ENCODE data around the gene DMAC2.
A peak's percentile ranks its signal among the peaks of the same experiment; 100 is the strongest.
"Not testable (repeated sequence)": the region's sequence is repeated elsewhere in the genome, so short reads cannot be mapped to it uniquely, and the experiment has no call there.

The DMAC2 gene

DNA sequence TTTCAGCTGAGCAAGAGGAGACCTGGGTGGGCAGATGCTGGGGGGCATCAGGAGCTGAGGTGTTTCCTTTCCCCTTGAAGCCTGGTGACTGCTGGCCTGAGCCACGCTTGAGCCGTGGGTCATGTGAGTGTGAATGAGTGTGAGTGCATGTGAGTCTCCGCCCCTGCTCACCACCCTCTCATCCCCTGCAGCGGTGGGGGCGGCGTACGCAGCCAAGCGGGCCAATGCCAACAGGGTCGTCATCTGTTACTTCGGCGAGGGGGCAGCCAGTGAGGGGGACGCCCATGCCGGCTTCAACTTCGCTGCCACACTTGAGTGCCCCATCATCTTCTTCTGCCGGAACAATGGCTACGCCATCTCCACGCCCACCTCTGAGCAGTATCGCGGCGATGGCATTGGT lies 17.7 kb downstream of the DMAC2 start:
- DNase-seq, result no peak

DNA sequence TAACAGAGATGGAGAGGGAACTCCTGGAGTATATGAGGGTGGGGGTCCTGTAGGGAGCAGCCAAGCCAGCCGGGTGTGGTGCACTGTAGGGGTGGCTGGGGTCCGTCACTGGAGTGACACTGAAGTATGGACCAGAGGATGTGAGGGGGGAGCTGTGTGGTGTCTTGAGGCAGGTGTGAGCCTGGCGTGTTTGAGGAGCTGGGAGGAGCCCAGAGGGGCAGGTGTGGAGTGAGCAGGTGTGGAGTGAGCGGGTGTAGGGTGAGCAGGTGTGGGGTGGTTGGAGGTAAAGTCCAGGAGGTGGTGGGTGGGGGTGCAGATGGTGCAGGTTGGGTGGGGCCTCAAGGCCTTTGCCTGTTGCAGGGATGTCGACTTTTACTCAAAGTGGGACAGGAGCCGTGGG lies 18.4 kb downstream of the DMAC2 start:
- DNase-seq, result peak; percentile 49

DNA sequence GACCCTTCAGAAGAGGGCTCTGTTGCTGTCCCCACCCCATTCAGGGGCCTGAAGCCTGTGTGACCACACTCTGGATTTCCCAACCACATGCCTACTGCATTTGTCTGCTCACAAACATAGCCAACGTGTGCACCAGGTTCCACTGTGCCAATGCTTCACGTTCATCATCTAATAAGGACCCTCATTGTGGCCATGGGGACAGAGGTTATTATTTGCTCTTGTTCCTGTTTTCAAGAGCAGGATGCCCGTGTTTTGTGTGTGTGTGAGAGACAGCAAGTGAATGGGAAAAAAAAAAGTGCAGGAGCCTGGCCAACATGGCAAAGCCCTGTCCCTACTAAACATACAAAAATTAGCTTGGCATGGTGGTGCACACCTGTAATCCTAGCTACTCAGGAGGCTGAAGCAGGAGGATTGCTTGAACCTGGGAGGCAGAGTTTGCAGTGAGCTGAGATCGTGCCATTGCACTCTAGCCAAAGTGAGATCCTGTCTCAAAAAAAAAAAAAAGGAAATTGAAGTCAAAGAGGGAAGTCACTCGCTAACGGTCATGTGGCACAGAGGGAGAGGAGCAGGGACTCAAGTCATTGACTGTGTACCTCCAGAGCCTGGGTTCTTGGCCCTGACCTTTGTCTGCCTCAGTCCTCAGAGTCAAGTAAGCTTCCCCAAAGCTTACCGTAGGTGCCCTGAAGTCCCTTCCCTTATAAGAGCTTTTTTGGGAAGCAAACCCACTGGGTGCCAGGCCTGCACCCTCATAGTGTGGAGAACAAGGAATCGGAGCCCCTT lies 19.4 kb downstream of the DMAC2 start:
- DNase-seq, result no peak

DNA sequence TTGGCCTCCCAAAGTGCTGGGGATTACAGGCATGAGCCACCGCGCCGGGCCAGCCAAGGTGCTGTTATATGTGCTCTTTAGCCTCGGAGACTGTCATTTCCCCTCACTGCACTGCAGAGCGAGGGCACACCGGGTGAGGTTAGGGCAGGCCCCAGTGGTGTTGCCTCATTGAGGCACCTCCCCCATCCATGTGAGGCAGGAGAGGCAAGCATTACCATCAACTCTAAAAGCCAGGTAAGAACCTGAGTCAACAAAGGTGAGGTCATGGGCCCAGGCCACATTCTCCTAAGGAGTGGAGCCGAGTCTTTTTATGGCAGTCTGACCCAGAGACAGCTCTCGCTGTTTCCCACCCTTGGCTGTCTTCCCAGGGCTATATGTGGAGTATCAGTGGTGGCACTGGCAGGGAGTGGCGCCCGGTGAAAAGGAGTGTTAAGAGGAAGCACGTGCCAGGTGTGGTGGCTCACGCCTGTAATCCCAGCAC lies 23.5 kb downstream of the DMAC2 start:
- no peak for DNase-seq

DNA sequence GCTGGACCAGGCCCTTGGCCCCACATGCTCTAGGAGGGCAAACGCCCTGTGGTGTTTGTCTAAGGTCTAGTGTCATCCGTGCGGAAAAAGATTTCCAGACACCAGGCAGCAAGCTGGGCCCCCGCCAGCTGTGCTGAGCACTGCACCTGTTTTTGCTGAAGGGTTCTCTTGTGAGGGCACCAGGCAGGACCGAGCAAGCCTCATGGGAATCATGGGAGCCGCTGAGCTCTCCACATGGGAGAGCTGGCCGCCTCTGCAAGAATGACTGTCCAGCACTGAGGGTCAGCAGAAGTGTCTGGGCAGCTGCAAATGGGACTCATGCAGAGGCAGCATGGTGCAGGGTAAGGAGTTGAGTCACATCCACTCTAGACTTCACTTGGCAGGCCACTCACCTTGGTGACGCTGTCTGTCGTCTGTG lies 24.5 kb downstream of the DMAC2 start:
- DNase-seq, result peak; percentile 73

DNA sequence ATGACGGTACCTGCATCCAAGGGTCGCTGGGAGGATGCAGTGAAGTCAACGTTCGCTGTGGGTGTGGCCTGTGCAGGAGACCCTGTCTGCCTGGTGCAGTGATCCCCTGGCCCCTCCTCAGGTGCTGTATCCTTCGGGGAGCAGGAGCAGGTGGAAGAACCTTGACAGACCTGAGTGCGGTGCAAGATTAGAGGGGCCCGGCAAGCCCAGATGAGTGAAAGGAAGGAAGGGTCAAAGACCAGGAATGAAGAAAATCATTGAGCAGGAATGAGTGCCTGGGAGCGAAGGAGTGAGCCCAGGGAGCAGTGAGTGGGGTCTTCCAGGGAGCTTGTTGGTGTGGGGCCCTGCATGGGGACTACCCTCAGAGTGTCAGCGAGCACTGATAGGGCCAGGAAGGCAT lies 25.3 kb downstream of the DMAC2 start:
- DNase-seq, result no peak

DNA sequence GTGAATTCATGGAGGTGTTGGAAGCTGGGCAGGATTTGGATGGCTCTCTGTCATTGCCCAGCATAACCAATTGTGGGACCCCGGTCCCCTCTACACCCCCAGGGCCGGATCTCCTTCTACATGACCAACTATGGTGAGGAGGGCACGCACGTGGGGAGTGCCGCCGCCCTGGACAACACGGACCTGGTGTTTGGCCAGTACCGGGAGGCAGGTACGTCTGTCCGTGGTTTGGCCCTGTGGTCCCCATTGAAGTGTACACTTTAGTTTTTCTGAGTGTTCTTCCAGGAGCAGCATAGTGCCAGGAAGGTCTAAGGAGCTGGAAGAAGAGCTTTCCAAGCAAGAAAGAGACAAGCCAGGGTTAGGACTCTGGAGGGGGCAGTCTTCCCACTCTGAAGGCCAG lies 25.8 kb downstream of the DMAC2 start:
- DNase-seq, result no peak

DNA sequence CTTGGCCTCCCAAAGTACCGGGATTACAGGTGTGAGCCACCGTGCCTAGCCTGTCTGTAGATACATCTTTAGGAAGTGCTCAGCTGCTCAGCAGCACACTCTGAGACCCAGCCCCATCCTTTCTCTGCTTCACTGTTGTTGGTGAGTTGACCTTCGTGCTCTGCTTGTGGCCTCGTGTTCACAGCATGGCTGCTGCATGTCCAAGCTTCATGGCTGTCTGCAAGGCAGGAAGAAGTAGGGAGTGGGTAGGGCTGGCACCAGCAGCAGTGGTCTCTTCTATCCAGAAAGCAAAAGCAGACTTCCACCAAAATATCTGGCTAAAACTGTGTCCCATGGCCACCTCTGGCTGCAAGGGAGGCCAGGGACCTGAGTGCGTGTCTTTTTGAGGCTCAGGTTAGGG lies 26.8 kb downstream of the DMAC2 start:
- DNase-seq, result no peak

DNA sequence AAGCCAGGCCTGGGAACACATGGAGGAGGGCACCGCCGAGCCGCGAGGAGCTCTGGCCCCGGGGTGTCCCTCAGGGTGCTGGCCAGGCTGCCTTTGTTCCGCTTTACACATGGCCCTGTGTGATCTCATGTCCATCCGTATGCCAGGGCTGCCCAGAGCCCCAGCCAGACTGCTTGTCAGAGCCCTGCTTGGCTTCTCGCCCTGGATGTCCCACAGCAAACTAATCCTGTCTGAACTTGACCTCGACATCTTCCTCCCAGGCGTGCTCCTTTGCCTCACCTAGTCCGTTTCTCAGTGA lies 27.8 kb downstream of the DMAC2 start:
- no peak for DNase-seq

DNA sequence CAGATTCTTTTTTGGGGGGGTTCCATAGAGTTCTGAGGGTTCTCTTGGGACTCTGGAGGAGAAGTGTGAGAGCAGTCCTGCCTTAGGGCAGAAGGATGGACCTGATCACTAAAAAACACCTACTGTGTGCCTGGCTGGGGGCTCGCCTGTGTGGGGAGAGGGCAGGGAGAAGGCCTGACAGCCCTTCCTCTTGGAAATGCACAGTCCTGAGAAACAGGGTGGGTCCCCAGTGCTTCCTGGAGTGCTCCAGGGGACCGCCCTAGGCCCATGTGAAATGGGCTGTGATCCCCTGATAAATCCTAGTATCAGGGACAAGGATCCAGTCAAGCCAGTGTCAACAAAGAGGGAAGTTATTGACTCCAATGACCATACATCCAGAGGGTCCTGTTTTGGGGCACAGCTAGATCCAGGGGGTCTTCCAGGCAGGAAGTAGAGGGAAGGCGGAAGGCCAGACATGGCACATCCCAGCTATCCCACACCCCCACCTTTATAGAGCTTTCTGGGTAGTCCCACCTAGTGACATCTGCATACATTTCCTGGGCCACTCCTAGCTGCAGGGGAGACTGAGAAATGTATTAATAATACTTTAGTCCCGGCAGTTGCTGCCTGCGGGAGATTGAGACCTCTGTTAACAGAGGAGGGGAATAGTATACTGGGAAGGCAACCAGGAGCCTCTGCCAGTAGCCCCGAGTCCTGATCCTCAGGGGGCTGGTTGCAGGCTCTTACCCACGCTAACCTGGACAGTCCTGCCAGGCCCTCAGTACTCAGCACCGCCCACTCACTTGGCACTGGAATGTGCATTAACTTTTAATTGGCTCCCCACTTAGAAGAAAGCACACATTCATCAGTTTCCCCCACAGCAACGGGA lies 28.4 kb downstream of the DMAC2 start:
- DNase-seq, result no peak

DNA sequence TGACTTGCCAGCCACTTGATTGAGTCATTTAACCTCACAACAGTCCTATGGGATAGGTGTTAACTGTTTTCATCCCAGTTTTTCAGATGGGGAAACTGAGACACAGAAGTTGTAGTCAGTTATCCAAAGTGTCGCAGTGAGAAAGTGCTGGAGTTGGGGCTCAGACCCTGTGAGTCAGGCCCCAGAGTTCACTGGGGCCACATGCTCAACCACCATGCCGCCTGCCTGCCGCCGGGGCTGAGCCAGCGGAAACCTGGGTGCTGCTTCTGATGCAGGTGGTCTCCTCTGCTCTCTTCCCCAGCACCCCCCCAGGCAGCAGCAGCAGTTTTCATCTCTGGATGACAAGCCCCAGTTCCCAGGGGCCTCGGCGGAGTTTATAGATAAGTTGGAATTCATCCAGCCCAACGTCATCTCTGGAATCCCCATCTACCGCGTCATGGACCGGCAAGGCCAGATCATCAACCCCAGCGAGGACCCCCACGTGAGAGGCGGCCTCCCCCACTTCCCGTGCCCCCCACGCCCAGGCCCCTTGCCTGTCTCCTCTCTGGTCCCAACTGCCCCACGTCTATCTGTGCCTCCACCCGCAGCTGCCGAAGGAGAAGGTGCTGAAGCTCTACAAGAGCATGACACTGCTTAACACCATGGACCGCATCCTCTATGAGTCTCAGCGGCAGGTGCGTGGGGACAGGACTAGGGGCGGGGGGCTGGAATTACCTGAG lies 29.2 kb downstream of the DMAC2 start:
- no peak for DNase-seq

DNA sequence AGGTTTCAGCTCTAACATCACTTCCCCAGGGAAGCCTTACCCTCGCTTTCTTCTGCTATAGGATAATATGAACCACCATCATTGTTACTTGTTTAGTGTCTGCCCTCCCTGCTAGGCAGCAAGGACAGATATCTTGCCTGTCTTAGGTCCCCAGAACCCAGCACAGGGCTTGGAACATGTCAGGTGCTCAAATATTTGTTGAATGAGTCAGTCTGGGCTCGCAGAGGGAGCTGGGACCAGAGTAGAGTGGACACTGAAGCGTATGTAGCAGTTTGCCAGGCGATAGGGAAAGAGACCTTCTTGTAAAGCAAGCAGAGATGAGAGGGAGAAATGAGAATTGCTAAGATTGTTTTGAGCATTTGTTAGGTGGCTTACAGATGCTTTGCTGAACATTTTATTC lies 30.4 kb downstream of the DMAC2 start:
- no peak for DNase-seq

DNA sequence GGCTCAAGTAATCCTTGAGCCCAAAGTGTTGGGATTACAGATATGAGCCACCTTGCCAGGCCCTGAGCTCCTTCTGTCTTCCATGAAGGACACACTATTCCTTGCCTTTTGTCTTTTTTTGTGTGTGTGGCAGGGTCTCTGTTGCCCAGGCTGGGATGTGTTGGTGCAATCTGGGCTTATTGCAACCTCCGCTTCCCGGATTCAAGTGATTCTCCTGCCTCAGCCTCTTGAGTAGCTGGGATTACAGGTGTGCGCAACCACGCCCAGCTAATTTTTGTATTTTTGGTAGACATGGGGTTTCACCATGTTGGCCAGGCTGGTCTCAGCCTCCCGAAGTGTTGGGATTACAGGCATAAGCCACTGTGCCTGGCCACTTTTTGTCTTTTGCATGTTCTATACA lies 30.9 kb downstream of the DMAC2 start:
- not testable (repeated sequence) for DNase-seq

DNA sequence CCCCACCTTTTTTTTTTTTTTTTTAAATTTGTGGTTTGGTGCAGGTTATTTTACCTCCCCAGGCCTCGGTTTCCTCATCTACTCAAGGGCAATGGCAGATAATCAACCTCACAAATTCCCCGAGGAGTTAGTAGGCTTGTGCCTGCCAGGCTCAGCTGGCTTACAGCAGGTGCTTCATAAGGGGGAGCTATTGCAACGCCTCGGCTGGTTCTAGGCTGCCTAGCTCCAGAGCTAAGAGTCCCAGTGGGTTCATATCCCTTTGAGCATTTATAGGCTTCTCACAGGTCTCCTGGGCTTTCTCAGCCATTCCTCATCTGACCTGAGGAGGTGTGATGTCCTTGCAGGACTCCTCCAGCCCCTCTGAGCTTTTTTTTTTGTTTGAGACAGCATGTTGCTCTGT lies 31.5 kb downstream of the DMAC2 start:
- peak; percentile 4 for DNase-seq

DNA sequence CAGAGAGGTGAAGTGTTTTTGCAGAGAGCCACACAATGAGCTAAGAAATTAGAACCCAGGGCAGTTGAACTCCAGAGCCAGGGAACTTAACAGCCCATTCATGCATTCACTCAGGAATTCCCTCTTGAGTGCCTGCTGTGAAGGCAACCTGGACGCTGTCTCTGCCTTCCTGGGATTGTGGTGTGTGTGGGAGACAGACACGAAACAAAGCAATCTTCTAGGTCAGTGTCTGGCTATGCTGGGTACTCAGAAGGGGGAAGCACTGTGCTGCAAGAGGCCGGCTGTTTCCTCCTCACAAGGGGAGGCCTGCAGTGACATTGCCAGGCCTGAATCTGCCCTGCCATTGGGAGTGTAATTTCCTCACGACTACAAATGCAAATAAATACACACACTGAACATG lies 32.4 kb downstream of the DMAC2 start:
- no peak for DNase-seq

DNA sequence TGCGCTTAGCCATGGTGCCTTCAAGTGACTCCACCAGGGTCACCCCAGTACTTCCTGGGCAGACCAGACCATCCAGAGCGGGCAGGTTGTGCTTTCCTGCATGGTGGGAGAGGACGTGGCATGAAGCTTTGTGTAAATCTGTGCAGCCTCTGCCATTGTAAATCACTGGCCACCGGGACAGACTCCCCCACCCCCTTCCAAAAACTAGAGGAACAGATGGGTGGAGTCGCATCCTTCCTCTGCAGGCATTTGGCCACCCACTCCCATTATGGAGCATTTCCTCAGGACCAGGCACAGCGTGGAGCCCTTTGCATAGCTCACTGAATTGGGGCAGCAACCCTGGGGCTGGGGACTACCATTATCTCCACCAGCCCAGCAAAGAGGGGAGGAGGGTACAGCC lies 33.9 kb downstream of the DMAC2 start:
- DNase-seq, result no peak

DNA sequence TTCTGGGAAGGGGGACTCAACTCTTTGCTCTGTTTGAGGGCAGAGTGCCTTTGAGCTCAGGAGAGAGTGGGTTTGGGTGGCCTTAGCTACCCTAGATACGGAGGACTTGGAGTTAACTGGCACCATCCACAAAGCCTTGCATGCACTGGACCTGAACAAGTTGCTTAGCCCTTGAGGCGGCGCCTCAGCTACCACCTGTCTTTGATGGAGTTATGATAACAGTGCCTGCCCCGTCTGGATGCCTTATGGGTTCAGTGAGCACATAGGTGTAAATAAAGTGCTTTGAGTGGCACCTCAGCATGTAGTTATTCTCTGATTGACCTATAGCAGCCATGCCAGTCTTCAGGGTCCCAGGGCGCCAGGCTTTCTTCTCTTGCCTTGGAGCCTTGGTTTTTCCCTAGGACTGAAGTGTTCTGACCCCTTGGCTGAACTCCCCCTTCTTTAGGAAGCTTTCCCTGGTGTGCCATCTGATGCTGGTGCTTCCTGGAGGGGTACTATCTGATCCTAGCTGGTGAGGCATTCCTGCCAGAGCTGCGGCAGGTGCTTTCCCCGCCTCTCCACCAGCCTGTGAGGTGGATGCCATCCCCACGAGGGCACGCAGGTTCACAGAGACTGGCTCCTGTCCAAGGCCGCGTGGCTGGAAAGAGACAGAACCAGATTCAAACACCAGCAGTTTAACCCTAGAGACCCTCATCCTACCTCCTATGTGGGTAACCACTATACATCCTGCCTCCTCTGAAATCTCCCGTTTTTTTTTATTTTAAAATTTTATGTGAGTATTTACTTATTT lies 36.3 kb downstream of the DMAC2 start:
- peak; percentile 44 for DNase-seq

DNA sequence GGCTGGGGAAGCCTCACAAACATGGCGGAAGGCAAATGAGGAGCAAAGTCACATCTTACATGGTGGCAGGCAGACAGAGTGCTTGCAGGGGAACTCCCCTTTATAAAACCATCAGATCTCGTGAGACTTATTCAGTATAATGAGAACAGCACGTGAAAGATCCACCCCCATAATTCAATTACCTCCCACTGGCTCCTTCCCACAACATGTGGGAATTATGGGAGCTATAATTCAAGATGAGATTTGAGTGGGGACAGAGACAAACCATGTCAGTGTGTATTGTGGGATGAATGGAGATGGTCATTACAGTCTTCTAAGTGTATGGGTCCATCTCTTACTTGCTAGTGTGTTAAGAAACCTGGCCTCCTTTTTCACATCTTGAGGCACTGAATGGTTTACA lies 37.7 kb downstream of the DMAC2 start:
- no peak for DNase-seq

DNA sequence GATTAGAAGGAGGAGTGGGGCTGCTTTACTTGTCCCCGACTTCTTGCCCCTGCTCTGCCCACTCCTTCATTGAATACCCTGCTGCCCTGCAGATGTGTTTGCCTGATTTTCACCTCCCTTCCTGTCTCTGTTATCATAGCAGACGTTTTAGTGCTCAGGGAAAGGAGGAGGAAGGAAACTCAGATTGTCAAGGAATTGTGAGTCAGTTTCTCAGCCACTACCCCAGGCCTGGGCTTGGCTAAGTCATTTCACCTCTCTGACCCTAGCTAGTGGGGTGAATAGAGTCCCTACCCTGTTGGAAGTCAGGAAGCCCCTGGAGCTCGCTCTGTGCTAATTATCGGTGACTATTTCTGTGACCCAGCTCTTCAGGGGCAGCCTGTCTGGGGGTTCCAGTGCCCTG lies 38.2 kb downstream of the DMAC2 start:
- DNase-seq, result no peak

DNA sequence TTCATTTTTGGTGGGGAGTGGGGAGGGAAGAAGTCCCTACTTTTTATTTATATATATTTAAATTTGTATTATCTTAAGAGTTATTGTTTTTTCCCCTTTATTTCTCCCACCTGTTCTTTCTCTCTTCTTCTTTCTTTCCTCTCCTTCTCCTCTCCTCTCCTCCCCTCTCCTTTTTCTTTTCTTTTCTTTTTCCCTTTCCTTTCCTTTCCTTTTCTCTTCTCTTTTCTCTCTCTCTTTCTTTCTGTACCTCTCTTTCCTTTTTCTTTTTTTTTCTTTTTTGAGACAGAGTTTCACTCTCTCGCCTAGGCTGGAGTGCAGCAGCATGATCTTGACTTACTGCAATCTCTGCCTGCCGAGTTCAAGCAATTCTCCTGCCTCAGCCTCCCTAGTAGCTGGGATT lies 40.2 kb downstream of the DMAC2 start:
- DNase-seq, result no peak

DNA sequence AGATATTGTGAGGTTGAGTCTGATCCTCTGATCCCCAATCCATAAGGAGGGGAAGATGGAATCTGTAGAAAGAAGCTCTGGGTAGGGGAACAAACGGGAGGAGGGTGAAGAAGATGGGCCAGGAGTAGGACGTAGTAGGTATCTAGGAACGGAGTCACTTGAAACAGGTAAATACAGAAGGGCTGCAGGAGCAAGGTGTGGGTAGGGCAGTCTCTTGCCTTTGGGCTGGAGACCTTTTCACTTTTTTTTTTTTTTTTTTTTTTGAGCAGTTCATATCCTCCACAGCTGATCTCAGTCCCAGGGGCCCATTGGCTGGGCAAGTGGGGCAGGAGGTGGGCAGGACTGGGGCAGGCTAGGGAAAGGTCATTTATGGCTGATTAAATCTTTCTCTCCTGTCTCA lies 40.6 kb downstream of the DMAC2 start:
- DNase-seq, result no peak

DNA sequence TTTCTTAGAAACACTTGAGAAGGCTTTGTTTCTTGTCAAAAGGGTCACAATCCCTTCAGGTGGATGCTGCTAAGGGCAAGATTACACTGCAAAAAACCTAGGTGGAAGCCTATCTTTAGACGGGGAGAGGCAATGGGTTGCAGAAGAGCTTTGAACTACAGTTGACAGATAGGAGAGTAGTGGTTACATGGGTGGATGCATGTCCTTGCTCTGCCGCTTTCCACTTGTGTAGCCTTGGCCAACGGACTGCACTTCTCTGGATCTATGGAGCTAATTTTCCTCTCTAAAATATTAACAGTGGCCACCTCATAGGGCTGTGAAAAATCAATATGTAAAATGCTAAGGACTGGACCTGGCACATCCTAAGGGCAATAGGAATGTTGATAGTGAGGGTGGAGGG lies 41.1 kb downstream of the DMAC2 start:
- DNase-seq, result no peak

DNA sequence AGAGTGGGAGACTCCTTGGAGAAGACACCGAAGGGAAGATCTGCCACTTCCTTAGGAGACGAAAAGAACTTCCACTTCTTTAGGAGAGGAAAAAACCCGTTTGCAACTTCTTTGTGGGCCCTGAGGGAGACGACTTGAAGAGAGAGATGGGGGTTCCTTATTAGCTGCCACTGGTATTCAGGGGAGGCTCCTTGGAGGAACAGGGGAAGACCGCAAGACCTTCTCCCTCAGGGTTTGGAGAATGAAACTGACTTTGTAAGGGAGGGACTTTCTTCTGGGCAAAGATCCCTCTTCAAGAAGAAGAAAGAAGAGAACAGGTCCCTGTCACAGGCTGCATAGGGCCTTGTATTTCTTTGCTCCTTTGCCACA lies 41.7 kb downstream of the DMAC2 start:
- DNase-seq, result no peak
